Ishikawa (cell line): Measurements from ENCODE around the gene LITAF.

Experiments
- NFIC ChIP-seq: IDR thresholded peaks from 2 replicates; pipeline ENCODE4 v1.6.1; 2012
- REST ChIP-seq: IDR thresholded peaks from 2 replicates; pipeline ENCODE4 v1.6.1; 2012; ENCODE audit warnings: low read depth, mild to moderate bottlenecking
- TCF12 ChIP-seq: IDR thresholded peaks from 2 replicates; pipeline ENCODE4 v1.6.1; 2012; ENCODE audit warnings: low read depth
- YY1 ChIP-seq: IDR thresholded peaks from 2 replicates; pipeline ENCODE4 v1.6.1; 2012; ENCODE audit warnings: low read depth

GRCh38 chr16:11587643-11588247 lies 1.0 kb upstream of the LITAF start:
- TF ChIP-seq YY1 (no peak), TCF12 (no peak), NFIC (no peak), REST (no peak)
